NCI-H2196 treated with DMSO at 0.1 percent for 48 hours (cell line): ENCODE data around the gene JAML.
A peak's percentile ranks its signal among the peaks of the same experiment; 100 is the strongest.
"Not testable (repeated sequence)": the region's sequence is repeated elsewhere in the genome, so short reads cannot be mapped to it uniquely, and the experiment has no call there.

Experiments
- DNase-seq: peaks from one replicate; lab custom pipeline; 2025; ENCODE audit not compliant: unreplicated experiment; lab: John Stamatoyannopoulos, UW

The JAML gene

GRCh38 chr11:118198370-118198769 lies 26.4 kb downstream of the JAML start:
- peak; percentile 48 for DNase-seq

- DNase-seq, result peak; percentile 91
These were observed 29.8 kb downstream of the JAML start for GRCh38 chr11:118194835-118195627.

DNA sequence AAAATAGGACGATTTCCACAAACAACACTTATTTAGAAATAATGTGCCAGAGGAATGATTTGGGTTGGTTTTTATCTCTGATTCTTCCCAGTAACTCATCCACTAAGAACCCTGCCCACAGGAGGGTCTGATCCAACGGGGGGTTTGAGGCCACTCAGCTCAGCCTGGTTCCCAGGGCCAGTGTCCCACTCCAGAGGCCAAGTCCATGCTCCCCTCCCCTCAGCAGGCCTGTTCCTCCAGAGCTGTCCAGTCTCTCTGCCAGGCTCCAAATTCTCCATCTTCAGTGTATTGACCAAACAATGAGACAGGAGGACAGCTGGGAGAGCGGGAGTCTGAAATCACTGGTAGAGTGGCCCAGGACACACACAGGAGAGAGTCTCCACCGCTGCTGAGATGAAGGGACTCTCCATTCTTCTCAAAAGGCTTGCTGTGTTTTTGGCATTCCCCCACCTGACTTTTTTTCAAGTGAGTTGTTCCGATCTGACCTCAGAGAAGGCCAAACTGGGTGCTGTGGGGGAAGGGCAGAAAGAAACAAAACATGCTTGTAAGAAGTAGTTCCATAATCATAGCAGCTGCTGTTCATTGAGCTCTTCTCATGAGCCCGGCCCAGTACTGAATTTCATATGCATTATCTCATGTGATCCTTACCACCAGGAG lies 30.8 kb downstream of the JAML start:
- DNase-seq, result no peak

GRCh38 chr11:118192817-118193216 lies 32.0 kb downstream of the JAML start:
- not testable (repeated sequence) for DNase-seq

- not testable (repeated sequence) for DNase-seq
These were observed 33.8 kb downstream of the JAML start for GRCh38 chr11:118190942-118191506.

GRCh38 chr11:118186346-118187107 lies 38.3 kb downstream of the JAML start:
- no peak for DNase-seq

GRCh38 chr11:118184784-118185579 lies 39.8 kb downstream of the JAML start:
- no peak for DNase-seq

DNA sequence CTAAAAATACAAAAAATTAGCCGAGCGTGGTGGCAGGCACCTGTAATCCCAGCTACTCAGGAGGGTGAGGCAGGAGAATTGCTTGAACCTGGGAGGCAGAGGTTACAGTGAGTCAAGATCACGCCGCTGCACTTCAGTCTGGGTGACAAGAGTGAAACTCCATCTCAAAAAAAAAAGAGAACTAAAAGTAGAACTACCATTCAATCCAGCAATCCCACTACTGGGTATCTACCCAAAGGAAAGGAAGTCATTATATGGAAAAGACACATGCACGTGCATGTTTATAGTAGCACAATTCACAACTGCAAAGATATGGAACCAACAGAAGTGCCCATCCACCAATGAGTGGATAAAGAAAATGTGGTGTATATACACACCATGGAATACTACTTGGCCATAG lies 41.1 kb downstream of the JAML start:
- DNase-seq, result not testable (repeated sequence)

GRCh38 chr11:118180300-118180703 lies 44.5 kb downstream of the JAML start:
- no peak for DNase-seq

- no peak for DNase-seq
These were observed 48.1 kb downstream of the JAML start for GRCh38 chr11:118176778-118177134.

GRCh38 chr11:118175993-118176777 lies 48.6 kb downstream of the JAML start, which contains the start of gene SCN2B:
SCN2B (minus strand) TSS chr11:118176639; CDS start chr11:118176431, 208 bp downstream.
- no peak for DNase-seq

DNA sequence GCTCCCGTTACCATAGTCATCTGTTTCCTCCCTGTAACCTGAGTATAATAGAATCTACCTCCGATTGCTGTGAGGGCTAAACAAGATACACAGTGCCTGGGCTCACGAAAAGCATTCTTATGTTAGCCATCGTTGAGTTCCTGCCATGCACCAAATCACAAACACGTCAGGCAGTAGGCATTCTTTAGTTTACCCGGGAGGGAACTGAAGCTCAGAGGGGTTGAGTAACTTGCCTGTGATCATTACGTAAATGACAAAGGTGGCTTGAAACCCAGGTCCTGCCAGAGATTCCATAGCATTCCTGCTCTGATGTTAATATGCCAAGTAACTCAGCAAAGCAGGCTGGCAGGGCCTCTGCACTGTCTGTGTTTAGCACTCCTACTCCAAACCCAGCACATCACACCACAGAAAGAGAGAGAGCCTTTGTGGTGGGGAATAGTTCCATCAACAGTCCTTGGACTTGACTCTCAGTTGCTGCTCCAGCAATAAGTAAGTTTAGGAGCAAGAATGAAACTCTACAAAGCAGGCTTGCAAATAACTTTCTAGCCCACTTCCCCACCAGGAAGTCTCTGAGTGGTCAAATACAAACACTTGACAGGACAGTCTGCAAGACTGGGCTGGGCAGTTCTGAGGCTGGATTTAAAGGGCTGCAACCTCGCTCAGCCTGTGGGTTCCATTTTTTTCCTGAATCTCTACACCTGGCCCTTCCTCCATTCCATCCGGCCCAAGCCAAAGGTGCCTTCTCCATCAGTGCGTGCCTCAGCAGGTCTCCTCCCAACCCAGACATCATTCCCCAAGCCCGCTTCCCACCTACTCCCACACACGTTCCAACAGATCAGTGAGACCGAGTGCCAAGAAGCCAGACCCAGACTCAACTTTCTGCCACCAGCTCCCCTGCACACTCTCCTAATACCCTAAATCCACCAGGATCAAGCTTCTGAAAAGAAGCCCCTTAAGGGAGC lies 49.5 kb downstream of the JAML start:
- no peak for DNase-seq

- no peak for DNase-seq
These were observed 50.7 kb downstream of the JAML start for GRCh38 chr11:118174006-118174567.

- DNase-seq, result no peak
These were observed 52.5 kb downstream of the JAML start for GRCh38 chr11:118172356-118172755.

DNA sequence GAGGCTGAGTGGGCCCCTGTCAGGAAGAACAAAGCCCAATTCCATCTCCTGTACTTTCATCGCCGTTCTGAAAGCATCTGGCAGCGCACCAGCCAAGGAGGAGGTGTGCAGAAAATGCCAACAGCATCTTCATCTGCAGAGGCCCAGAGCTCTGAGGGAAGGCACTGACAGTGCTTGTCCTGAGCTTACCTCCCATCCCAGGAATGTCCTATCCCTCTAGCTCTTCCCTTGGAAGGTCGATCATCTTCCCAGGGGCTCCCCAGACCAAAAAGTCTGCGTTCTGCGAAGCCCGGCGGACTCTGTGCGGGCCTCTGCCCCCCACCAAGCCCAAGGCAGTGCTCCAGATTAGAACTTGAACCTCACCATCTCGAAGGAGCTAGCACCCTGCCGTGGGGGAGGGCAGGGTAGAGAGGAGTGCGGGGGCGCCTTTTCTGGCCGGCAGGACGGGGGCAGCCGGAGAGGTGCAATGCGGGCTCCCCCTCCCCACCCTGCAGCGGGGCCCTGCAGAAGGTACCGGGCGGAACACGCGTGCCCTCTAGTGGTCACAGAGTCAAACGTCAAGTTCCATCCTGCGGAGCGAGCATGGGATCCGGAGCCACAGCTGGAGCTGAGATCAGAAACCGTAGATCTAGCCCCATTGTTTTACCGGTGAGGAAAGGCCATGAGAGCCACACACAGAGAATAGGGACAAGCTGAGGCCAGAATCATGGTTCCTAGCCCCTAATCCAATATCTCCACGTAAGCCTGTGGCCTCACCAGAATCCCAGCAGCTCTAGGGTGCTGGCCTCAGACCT lies 53.3 kb downstream of the JAML start:
- DNase-seq, result peak; percentile 32

GRCh38 chr11:118170882-118171268 lies 53.9 kb downstream of the JAML start:
- no peak for DNase-seq

- DNase-seq, result no peak
These were observed 54.6 kb downstream of the JAML start for GRCh38 chr11:118170231-118170630.
